ENCODE results near the gene MRPL37.

DNA sequence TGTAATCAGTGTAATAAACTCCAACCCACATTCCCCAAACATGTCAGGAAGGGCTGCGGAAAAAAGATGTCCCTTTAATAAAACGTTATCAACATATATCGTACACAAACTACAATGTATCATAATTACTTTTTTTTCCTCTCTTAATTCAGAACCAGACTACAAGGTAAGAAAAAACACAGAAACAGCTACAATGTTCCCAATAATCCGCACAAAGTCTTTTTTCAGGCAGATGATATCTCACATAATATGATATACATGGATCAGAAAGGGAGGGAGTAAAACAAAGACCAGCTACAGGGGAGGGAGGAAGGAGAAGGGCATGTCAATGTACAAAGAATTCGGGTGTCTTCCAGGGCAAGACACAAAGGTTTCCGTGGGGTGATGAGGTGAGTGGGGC, 25.4 kb downstream of the MRPL37 start:
- TF ChIP-seq POLR2A (IDR thresholded peaks at IDR 0.05), result no peak
- TF ChIP-seq, protein P1, sequence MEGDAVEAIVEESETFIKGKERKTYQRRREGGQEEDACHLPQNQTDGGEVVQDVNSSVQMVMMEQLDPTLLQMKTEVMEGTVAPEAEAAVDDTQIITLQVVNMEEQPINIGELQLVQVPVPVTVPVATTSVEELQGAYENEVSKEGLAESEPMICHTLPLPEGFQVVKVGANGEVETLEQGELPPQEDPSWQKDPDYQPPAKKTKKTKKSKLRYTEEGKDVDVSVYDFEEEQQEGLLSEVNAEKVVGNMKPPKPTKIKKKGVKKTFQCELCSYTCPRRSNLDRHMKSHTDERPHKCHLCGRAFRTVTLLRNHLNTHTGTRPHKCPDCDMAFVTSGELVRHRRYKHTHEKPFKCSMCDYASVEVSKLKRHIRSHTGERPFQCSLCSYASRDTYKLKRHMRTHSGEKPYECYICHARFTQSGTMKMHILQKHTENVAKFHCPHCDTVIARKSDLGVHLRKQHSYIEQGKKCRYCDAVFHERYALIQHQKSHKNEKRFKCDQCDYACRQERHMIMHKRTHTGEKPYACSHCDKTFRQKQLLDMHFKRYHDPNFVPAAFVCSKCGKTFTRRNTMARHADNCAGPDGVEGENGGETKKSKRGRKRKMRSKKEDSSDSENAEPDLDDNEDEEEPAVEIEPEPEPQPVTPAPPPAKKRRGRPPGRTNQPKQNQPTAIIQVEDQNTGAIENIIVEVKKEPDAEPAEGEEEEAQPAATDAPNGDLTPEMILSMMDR (IDR thresholded peaks at IDR 0.05 in 4 of 5, conservative IDR thresholded peaks at IDR 0.05 in 1 of 5), result no peak

Measured in gastrocnemius medialis (tissue), 4 donors.